ENCODE data around the gene DUOXA2.
"Not testable (repeated sequence)": the region's sequence is repeated elsewhere in the genome, so short reads cannot be mapped to it uniquely, and the experiment has no call there.

DUOXA2 gene
- 0 reads per million in 2 donors for total RNA-seq

- no peak for DNase-seq
Observed at GRCh38 chr15:45114076-45114750, at the start of gene DUOXA2, which contains the start of gene DUOX2. DUOXA2 (plus strand) TSS chr15:45114326; CDS start chr15:45114606, 280 bp downstream. DUOX2 (minus strand) TSS chr15:45114172; CDS start chr15:45113411, 761 bp downstream.

GRCh38 chr15:45064386-45064785 is 49.7 kb upstream of the DUOXA2 start:
- no peak for DNase-seq

DNA sequence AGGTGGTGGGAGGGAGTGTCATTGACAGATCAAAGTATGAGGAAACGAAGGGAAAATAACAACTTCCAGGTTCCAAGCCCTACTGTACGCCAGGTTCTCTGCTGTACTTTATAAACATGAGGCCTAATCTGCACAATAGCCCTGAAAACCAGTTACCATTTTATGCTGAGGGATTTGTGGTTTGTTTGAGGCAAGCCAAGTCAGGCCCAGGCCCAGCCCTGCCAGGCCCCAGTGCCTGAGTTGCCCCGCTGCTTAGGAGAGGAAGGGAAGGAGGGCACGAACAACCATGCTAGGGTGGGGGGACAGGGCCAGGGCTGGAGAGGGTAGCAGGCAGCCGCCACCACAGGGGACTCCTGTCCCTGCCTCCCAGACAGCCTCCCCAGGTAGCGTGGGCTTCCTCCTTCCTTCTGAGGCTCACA is 44.2 kb upstream of the DUOXA2 start:
- DNase-seq = not testable (repeated sequence)

DNA sequence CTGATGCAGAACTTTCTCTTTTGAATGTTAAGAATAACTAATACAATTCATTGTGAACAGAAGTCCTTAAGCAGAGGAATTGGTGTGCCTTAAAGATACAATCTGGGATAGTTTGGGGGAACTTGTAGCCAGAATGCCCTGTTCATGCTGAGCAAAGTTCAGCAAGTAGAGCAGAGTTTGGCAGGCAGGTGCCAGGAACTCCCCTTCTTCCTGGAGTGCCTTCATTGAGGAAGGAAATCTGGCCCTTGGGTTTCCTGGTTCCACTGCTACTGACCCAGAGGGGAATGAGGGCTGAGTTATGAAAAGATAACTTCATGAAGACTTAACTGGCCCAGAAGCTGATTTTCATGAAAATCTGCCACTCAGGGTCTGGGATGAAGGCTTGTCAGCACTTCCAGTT is 40.5 kb upstream of the DUOXA2 start:
- not testable (repeated sequence) for DNase-seq

DNA sequence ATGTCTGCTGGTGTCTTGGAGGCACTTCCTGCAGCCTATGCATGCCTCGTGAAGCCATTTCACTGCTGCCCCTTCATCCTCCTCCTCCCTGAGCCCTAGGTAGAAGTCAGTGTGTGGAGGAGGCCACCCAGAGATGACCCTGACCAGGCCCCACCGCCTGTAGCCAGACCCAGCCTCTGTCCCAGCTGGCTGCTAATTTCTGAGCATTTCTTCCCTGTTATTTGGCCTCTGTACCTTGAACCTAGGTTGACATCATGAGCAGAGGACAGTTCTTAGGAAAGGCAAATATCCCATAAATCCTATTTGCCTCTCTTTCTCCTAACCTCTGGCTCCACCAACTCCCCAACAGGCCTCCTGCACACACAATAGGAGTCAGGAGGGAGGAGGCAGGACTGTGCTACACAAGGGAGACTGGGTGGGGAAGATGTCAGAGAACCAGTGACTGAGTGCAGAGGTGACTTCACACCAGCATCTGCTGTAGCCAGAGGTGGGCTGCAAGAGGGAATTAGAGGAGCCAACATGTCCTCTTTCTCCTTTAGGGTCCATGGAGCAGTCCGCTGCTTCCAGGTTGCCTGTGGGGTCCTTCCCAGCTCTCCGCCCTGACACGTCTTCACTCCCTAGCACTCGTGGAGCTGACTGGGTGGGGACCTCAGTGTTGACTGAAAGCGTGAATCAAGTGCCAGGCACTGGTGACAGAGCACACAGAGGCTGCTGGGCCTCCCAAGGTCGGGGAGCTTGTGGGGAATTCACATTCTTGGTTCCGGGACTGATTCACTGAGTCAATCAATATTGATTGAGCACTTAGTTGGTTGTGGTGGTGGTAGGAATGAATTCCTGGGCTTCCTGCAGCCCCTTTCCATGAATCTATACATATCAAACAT is 38.4 kb upstream of the DUOXA2 start:
- not testable (repeated sequence) for DNase-seq

DNA sequence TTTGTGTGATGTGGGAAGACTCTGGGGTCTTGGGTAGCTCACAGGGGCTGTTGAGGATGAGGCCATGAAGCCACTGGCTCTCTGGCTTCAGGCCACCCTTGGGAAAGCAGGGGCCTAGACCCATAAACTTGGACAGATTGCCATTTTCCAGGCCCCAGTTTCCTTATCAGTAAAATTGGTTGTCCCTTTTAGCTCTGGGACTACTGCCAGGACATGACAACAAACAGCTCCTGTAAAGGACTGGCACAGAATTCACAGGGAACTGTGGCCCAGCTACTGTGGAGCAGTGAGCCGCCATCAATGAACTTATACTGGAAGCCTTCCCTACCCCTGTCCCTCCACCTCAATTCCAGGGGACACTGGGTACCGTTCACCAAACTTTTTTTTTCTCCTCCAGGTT is 36.7 kb upstream of the DUOXA2 start:
- DNase-seq = not testable (repeated sequence)

- DNase-seq = not testable (repeated sequence)
Observed at GRCh38 chr15:45079201-45079600, 34.9 kb upstream of the DUOXA2 start.

DNA sequence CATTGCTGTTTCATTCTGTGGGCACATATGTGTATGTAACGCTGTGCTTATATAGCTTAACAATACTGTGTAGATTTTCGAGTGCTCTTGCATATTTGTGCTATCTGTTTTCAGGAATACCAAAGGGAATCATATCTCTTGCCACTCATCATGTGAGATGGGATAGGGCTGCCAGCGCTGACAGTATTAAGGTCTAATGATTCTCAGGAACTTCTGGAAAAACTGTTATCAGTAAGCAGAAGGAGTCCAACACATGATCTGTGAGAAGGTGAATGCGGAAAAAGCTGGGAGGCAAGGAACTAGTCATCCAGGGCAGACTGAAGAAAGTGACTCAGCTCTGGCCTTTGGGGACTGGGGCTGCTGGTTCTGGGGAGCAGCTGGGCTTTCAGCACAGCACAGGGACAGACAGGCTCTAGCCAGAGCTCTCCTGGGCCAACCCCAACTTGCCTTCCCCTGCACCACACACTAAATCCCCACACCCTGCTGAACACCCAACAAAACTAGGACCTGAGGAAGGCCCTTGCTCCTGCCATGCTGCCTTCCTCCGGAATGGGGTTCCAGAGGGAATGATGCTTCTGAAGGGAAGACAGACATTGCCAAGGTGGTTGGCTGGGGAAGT is 34.4 kb upstream of the DUOXA2 start:
- DNase-seq = not testable (repeated sequence)

GRCh38 chr15:45080593-45080992 is 33.5 kb upstream of the DUOXA2 start:
- DNase-seq = not testable (repeated sequence)

DNA sequence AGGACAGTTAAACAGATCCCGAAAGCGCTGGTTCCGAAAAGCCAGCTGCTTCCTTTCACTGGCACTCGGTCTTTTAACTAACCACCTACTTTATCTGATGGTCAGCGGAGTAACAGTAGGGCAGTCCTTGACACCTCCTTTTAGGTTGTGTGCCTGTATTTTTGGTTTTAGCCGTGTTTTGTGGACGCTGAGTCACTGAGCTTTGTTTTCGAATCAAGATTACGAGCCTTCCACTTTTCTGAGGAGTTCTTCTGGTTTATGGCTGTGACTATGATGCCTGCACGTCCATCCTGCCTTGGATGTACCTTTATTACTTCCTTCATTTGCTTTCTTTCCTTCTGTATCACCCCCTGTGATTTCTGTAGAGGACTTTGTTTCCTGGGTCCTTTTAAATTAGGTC is 31.7 kb upstream of the DUOXA2 start:
- DNase-seq = not testable (repeated sequence)

DNA sequence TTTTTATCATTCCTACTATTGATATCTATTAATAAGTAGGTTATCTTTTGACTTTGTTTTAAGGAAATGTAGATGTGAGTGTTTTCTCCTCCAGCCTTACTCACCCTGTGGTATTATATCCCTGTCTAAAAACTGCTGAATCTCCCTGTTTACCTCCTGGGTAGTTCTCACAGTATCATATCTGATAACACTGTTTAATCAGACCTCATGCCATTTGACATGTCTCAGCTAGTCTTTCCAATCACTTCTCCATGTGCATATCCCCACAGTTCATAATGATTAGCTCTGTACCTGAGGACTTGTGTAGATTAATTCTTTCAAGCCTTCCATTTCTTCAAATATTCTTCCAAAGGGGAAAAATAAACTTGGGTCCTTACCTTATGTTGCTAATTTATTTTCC is 30.9 kb upstream of the DUOXA2 start:
- DNase-seq = no peak

DNA sequence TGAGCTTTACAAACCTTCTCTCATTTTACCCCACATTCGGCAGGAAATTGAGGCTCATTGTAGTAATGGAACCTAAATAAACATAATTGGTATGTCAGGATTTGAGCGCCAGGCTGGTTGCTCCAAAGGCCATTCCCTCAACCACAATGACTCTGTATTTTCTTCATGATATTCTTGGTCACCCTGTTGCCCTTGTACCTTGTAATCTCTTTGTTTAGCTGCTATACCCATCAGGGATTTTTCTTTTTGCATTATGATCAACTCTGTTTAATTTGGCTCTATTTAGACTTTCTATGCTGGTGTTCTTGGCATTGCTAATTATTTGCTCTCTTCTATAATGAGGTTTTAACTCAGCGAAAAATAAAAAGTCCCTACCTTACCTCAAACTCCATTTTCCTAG is 30.0 kb upstream of the DUOXA2 start:
- DNase-seq = no peak

- no peak for DNase-seq
Observed at GRCh38 chr15:45087513-45087912, 26.6 kb upstream of the DUOXA2 start.

DNA sequence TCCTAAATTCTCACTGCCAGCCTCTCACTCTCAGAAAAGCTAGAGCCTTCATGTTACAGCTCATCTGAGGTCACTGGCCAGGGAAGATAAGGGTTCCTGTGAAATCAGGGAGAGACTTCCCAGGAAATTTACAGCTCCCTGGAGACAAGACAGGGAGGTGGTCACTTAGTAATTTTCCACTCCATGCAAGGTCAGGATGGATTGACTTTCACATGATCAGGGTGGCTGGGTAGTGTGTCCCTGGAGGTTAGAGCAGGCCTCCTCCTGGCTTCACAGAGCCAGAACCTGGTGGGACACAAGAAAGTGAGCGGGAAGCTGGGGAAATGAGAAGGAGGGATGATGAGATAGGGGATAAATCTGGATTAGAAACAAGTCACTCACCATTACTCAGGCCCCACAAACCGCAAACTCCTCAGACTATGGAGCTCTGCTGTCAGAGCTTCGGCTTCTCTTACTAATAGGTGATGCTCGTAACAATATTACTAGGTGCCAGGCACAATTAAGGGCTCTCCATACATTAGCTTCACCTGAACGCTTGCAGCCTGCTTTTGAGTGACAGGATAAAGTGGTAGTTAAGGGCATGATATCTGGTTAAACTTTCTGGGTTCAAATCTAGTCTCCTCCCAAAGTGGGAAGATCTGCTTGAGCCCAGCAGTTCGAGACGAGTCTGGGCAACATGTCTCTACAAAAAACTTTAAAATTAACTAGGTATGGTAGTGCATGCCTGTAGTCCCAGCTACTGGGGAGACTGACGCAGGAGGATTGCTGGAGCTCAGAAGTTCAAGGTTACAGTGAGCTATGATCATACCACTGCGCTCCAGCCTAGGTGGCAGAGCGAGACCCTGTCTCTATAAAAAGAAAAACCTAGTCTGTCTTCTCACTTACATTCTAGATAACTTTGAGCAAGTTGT is 25.1 kb upstream of the DUOXA2 start:
- no peak for DNase-seq

DNA sequence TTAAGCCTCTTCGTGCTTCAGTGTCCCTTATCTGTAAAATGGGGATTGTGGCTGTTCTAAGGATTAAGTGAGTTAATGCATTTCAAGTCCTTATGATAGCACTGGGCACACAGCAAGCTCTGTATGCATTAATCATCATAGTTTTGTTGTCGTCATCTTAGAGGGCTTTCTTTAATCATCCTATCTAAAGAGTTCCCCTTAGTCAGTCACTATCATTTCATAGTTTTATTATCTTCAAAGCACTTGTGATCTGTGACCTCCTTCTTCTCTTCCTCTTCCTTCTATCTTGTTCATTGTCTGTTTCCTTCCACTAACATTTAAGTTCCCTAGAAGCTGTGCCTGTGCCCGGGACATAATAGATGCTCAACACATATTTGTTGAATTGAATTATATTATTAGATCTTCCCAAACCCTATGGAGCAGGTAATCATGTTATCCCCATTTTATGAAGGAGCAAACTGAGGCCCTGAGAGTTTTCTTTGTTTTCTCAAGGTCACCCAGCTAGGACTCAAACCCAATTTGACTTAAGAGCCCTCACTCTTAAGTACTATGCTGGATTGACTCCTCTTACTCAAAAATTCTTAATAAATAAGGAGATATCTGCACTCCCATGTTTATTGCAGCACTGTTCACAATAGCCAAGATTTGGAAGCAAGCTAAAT is 24.3 kb upstream of the DUOXA2 start:
- DNase-seq = no peak

DNA sequence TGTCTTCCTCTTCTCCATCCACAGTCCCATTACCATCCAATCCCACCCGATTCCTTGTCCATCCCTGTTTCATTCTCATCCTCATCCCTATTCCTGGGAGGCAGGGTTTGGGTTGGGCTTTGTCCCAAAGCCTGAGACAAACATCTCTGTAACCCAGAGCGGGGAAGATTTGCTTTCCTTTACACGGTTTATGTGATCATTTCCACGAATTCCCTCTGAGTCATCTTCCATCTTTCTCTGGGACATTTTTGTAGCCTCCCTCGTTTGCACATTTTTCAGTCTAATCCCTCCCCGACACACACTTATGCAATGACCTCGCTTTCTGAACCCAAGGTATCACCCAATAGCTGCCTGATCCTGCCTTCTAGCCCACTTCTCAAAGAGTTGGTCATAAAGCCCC is 23.0 kb upstream of the DUOXA2 start:
- DNase-seq = no peak

DNA sequence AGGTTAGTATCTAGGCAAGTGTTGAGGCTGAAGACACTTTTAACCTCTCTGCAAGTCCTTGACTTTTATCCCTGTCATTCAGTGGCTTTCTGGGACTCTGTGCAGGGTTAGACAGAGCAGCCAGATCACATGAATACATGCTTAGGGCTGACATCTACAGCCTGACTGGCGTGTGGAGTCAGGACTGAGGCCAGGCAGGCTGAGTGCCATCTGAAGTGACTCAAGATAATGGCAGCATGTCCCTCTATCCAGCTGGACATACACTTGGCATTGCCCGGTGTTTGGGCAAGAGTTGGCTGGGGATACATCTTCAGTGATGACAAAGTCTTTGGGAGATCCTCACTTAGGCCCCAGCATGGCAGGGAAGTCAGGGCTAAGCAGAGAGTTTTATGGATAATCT is 22.6 kb upstream of the DUOXA2 start:
- DNase-seq = no peak

DNA sequence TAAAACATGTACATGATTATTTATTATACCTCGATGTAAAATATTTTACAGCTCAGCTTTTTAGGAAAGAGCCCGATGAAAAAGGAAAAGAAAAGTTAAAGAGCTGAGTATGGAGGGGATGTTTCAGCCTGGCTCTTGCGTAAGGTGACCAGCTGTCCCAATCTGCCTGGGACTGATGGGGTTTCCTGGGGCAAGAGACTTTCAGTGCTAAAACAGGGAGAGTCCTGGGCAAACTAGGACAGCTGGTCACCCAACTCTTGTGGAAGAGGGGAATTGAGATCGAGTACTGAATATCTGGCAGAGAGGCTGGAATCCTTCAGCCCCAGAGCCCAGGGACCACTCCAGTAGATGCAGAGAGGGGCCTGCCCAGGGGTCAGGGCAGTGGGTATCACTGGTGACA is 21.1 kb upstream of the DUOXA2 start:
- no peak for DNase-seq

- no peak for DNase-seq
Observed at GRCh38 chr15:45093622-45094357, 20.3 kb upstream of the DUOXA2 start.

DNA sequence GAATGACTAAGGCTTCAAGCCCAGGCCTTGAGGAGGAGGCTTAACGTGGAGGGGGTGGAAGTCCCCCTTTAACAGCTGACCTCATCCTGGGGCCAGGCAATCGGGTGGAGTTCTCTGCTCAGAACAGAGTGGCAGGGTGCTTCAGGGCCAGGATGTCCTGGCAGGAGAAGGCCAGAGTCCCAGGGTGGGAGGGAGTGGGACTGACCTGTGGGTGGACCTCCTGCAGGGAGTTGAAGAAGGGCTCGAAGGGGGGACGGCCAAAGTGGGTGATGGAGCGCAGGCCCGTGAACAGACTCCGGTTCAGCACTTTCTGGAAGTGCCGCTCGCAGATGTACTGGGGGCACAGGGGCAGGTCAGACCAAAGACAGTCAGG is 19.8 kb upstream of the DUOXA2 start:
- no peak for DNase-seq

DNA sequence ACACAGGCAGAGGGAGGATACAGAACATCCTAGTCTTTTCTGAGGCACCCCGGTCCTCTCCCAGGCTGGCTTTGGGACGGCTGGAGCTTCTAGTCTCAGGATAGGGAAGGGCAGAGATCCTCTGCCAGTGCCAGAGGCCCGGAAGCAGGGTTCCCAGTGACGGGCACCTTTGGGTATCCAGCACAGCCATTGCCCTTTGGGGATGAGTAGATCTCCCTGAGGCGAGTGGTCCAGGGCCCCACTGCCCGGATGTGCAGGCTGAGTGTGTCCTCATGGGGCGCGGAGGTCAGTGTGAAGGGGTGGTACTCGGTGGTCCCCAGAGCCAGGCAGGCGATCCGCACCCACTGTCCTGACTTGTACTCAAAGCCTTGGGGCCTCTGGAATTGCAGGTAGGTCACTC is 18.5 kb upstream of the DUOXA2 start:
- DNase-seq = no peak
